ENCODE results near the gene NLRP13. TPM values are rescaled to one million over a fixed set of nuclear protein-coding genes. Genes with fewer than 3 reads are reported as not detected.

The NLRP13 gene
- total RNA-seq, 1 donor = not detected

Other genes starting within 250 kb of the NLRP13 start
- not detected in 2 replicates for gene NLRP9, start 193.9 kb downstream of the NLRP13 start, total RNA-seq
- not detected in 2 replicates for gene RFPL4A, start 173.2 kb downstream of the NLRP13 start, total RNA-seq
- not detected in 2 replicates for gene RFPL4AL1, start 163.2 kb downstream of the NLRP13 start, total RNA-seq
- gene NLRP11, start 100.3 kb downstream of the NLRP13 start, total RNA-seq = not detected in 2 replicates
- not detected in 2 replicates for gene NLRP4, start 95.8 kb downstream of the NLRP13 start, total RNA-seq
- not detected in 2 replicates for gene NLRP8, start 15.5 kb upstream of the NLRP13 start, total RNA-seq
- gene NLRP5, start 54.4 kb upstream of the NLRP13 start, total RNA-seq = not detected in 2 replicates
- gene ZNF787, start 189.0 kb upstream of the NLRP13 start, total RNA-seq = 25.0 and 33.2 TPM in 2 replicates
- 14.2 and 16.4 TPM in 2 replicates for gene ZNF444, start 209.0 kb upstream of the NLRP13 start, total RNA-seq
- gene GALP, start 243.7 kb upstream of the NLRP13 start, total RNA-seq = not detected in 2 replicates